ENCODE results near the gene ACAD10. TPM values are rescaled to one million over a fixed set of nuclear protein-coding genes. Genes with fewer than 3 reads are reported as not detected.
A peak's percentile ranks its signal among the peaks of the same experiment; 100 is the strongest.

The ACAD10 gene
- total and polyA plus RNA-seq, 4 donors = 10.7 to 34.8 (median 21.2) TPM

GRCh38 chr12:111753144-111753881 is 67.5 kb downstream of the ACAD10 start:
- Histone ChIP-seq H3K36me3 (ENCODE audit: control insufficient read depth in 4 of 4, insufficient read depth in 3 of 4, low read depth in 1 of 4, low read length in 3 of 4) (peaks cover 0 to 11% (median 7%) of the 10 kb centered on the region in 4 donors), H3K4me3 (ENCODE audit: low read depth in 1 of 3, low read length in 3 of 3) (no peak overlapping the region), H3K4me1 (ENCODE audit: control insufficient read depth in 4 of 4, insufficient read depth in 4 of 4, low read length in 3 of 4) (peaks cover 12 to 57% (median 32%) of the 10 kb centered on the region in 4 donors), H3K27me3 (ENCODE audit: control insufficient read depth in 4 of 4, insufficient read depth in 4 of 4, low read length in 3 of 4) (no peaks in the 10 kb centered on the region), H3K9me3 (ENCODE audit: control insufficient read depth in 4 of 4, low read length in 3 of 4) (no peaks in the 10 kb centered on the region), H3K9ac (ENCODE audit: low read depth in 1 of 2, low read length in 2 of 2) (no peak overlapping the region), H3K27ac (ENCODE audit: low read depth in 1 of 2, low read length in 2 of 2) (no peak overlapping the region)
- DNase-seq (ENCODE audit: low spot score) = peak; percentile 59
- TF ChIP-seq FOXA2 (IDR thresholded peaks at IDR 0.05) (no peak), ZBTB33 (IDR thresholded peaks at IDR 0.05) (no peak), EGR1 (IDR thresholded peaks at IDR 0.05; ENCODE audit: low read depth in 2 of 2) (no peak), JUND (IDR thresholded peaks at IDR 0.05) (no peak), RAD21 (IDR thresholded peaks at IDR 0.05) (peak; percentile 95 to 96), GABPA (IDR thresholded peaks at IDR 0.05 in 1 of 2, conservative IDR thresholded peaks at IDR 0.05 in 1 of 2) (no peak), YY1 (IDR thresholded peaks at IDR 0.05) (no peak), REST (IDR thresholded peaks at IDR 0.05) (no peak), RXRA (IDR thresholded peaks at IDR 0.05) (peak; percentile 55 to 85), NR2F2 (IDR thresholded peaks at IDR 0.05) (peak; percentile 31), ATF3 (IDR thresholded peaks at IDR 0.05) (no peak), TAF1 (conservative IDR thresholded peaks at IDR 0.05) (no peak), FOXA1 (IDR thresholded peaks at IDR 0.05) (no peak), SP1 (IDR thresholded peaks at IDR 0.05) (no peak), MAX (IDR thresholded peaks at IDR 0.05) (no peak), HNF4A (conservative IDR thresholded peaks at IDR 0.05) (peak; percentile 56 to 77), CTCF (IDR thresholded peaks at IDR 0.05; ENCODE audit: low read depth, low read length, missing input control) (peak; percentile 74), HNF4G (IDR thresholded peaks at IDR 0.05) (peak; percentile 29)
- WGBS = 62% methylated on average over 23 of the region's 23 CpGs

Data from liver (tissue), 9 donors.